HepG2 (cell line): ENCODE results near the gene METTL21C. TPM values are rescaled to one million over a fixed set of nuclear protein-coding genes. Genes with fewer than 3 reads are reported as not detected.

ENCODE experiments used
- ATAC-seq: fragments of 200-7000 bp; cut with Tn5 transposase; 3 replicates; pipeline ENCODE4 v1.9.1; 2020; ENCODE audit warnings: mild to moderate bottlenecking, moderate library complexity
- BruUV-seq: library from RNA; stranded (reverse); fragments of 400-500 nt; replicated peaks from 2 replicates; lab custom pipeline; 2021; lab: Mats Ljungman, UMichigan
- CTCF ChIA-PET: fragments of 300-600 bp; formaldehyde crosslinking; extraction: SDS; loops from one replicate; lab custom pipeline; 2021; ENCODE audit warnings: low total read pairs, inconsistent platforms, low intra/inter-chr PET ratio; lab: Yijun Ruan, JAX
- POLR2A ChIA-PET: fragments of 350-600 bp; sonication (Branson Sonifier 250); formaldehyde crosslinking; loops from one replicate; lab custom pipeline; 2020; ENCODE audit warnings: antibody characterized with exemption, inconsistent platforms; lab: Yijun Ruan, JAX
- DNase-seq: peaks from one replicate; pipeline ENCODE4 v3.0.0-alpha.2; 2015; ENCODE audit warnings: low spot score
- FAIRE-seq: peaks from 3 replicates; lab custom pipeline; 2011; peaks lifted over from hg19 to GRCh38; lab: Jason Lieb, UNC
- H2AFZ ChIP-seq: one replicate; pipeline ENCODE4 v1.6.1; 2011; ENCODE audit warnings: low read length, inconsistent platforms
- H3K27ac ChIP-seq: fragments of 300-600 bp; 3 replicates; pipeline ENCODE4 v1.8.0; 2011; ENCODE audit warnings: mixed run types, mild to moderate bottlenecking, mixed read lengths, low read length, inconsistent platforms; ENCODE audit not compliant: insufficient read depth; ENCODE audit errors: extremely low read length
- H3K27me3 ChIP-seq, 2 experiments: fragments of 200-600 bp in 1 of 2; 2 replicates in 1 of 2; 3 replicates in 1 of 2; pipeline versions ENCODE4 v1.6.0 to v1.8.0; 2011; ENCODE audit warnings: low read length in 2 of 2, mild to moderate bottlenecking in 2 of 2, moderate library complexity in 2 of 2, inconsistent platforms in 1 of 2; ENCODE audit not compliant: insufficient read depth in 2 of 2, control insufficient read depth in 1 of 2
- H3K36me3 ChIP-seq, 2 experiments: fragments of 200-600 bp in 1 of 2; replicated peaks in 1 of 2; 2 replicates in 1 of 2; 3 replicates in 1 of 2; pipeline versions ENCODE4 v1.5.1 to v1.8.0; 2011; ENCODE audit warnings: low read length in 2 of 2, inconsistent platforms in 1 of 2; ENCODE audit not compliant: insufficient read depth in 2 of 2, control insufficient read depth in 1 of 2
- H3K4me1 ChIP-seq: 2 replicates; pipeline ENCODE4 v1.5.1; 2012; ENCODE audit warnings: low read length, inconsistent platforms; ENCODE audit not compliant: insufficient read depth
- H3K4me2 ChIP-seq: 2 replicates; pipeline ENCODE4 v1.6.0; 2011; ENCODE audit warnings: low read depth, low read length, inconsistent platforms
- H3K4me3 ChIP-seq, 3 experiments: fragments of 200-600 bp in 1 of 3; sonication (generic), shearing (Covaris generic) in 1 of 3; replicated peaks in 1 of 3; 2 replicates each; pipeline ENCODE4 v1.5.1; 2011 to 2016; ENCODE audit warnings: low read length in 3 of 3, inconsistent platforms in 2 of 3, low read depth in 2 of 3, mild to moderate bottlenecking in 2 of 3, control low read depth in 1 of 3, mixed read lengths in 1 of 3; ENCODE audit not compliant: insufficient read depth in 1 of 3
- H3K79me2 ChIP-seq: one replicate; pipeline ENCODE4 v1.6.1; 2011; ENCODE audit warnings: low read length, inconsistent platforms; ENCODE audit not compliant: insufficient read depth
- H3K9ac ChIP-seq: 2 replicates; pipeline ENCODE4 v1.6.0; 2011; ENCODE audit warnings: mild to moderate bottlenecking, low read depth, low read length, inconsistent platforms; ENCODE audit not compliant: insufficient read depth
- H3K9me3 ChIP-seq: 2 replicates; pipeline ENCODE4 v1.5.1; 2012; ENCODE audit warnings: mild to moderate bottlenecking, low read length
- H4K20me1 ChIP-seq: 2 replicates; pipeline ENCODE4 v1.6.0; 2011; ENCODE audit warnings: inconsistent platforms, mild to moderate bottlenecking, low read length, moderate library complexity; ENCODE audit not compliant: insufficient read depth
- CEBPB ChIP-seq: IDR thresholded peaks from 2 replicates; pipeline ENCODE4 v1.6.1; 2011; ENCODE audit warnings: low read depth, low read length, improper control_type of control experiment, borderline replicate concordance
- HOMEZ ChIP-seq: IDR thresholded peaks from 2 replicates; pipeline ENCODE4 v1.6.1; 2016; ENCODE audit warnings: low read depth
- ZNF44 ChIP-seq: sonication (generic); formaldehyde crosslinking; IDR thresholded peaks from 2 replicates; pipeline ENCODE4 v1.5.1; 2020; ENCODE audit warnings: mild to moderate bottlenecking, missing genetic modification reagents
- ZNF639 ChIP-seq: conservative IDR thresholded peaks from 2 replicates; pipeline ENCODE4 v1.6.1; 2018; ENCODE audit warnings: missing genetic modification reagents
- WGBS: methylation state at CpG from one replicate; pipeline ENCODE4 v1.1.6; 2017; ENCODE audit warnings: low lambda C conversion rate; 5-methylcytosine and 5-hydroxymethylcytosine counted together
- in situ Hi-C: cut with HindIII; loops from 2 replicates; pipeline ENCODE4 v1.10.0; 2017; ENCODE audit warnings: low pct_unique_long_range_greater_than_20kb; ENCODE audit not compliant: extremely low pct_ligation_motif_present
- intact Hi-C: fragments of 100-400 bp; cut with micrococcal nuclease; formaldehyde crosslinking; loops from one replicate; pipeline ENCODE4 v1.10.0; 2022; ENCODE audit not compliant: unreplicated experiment
- polyA plus RNA-seq, 8 experiments: library from polyadenylated mRNA; depleted of rRNA in 3 of 8; stranded (reverse) in 7 of 8; unstranded in 1 of 8; fragments of >200 nt; fragmentation: Illumina TruSeq in 4 of 8; extraction: Trizol in 4 of 8; gene quantifications; 2 replicates each; pipeline versions ENCODE4 v1.2.1 to v1.2.3, GENCODE V29; 2011 to 2016; ENCODE audit warnings: low read depth in 4 of 8, missing spikeins in 1 of 8, mixed read lengths in 1 of 8; ENCODE audit not compliant: insufficient read depth in 1 of 8
- total RNA-seq, 5 experiments: library from RNA; depleted of rRNA; stranded (reverse); fragments of >200 nt; fragmentation: Illumina TruSeq; extraction: Trizol; gene quantifications; 2 replicates each; pipeline ENCODE4 v1.2.3, GENCODE V29; 2016; ENCODE audit warnings: low read depth in 1 of 5

METTL21C gene
- total and polyA plus RNA-seq, 2 of the 13 experiments (the other 11 are each of a cell fraction or from before 2014, with no cell fraction given), result not detected

- TF ChIP-seq HOMEZ (CRISPR knock-in tag) (0 out of 2 replicates have a peak, but pooled peaks have one; percentile 53), ZNF44 (no peak)
- TF ChIP-seq, all 625 proteins: peak for 26
Observed at GRCh38 chr13:102724923-102725322, 30.1 kb upstream of the METTL21C start (continued).

- in situ Hi-C loops, result loop anchor here (5.0 kb wide), 1 partner anchor 140 kb away; no protein-coding TSS in a partner anchor
Observed at GRCh38 chr13:102721800-102722231, 27.0 kb upstream of the METTL21C start.

More at GRCh38 chr13:102721800-102722231, 27.0 kb upstream of the METTL21C start:
- ChIA-PET POLR2A (no interaction called here), CTCF (no interaction called here)
- no peaks in the 10 kb centered on the region for H3K79me2 ChIP-seq
- WGBS, result 0% methylated on average over 1 of the region's 1 CpG
- intact Hi-C loops, result no loop called here
- no peaks in the 10 kb centered on the region for H3K27me3 ChIP-seq
- TF ChIP-seq ZNF639 (CRISPR knock-in tag) (no peak), CEBPB (peak; percentile 22; the same call in 1 of the 2 replicates)
- no peak for ATAC-seq
- no peaks in the 10 kb centered on the region for H4K20me1 ChIP-seq
- no peaks in the 10 kb centered on the region for H3K9me3 ChIP-seq
- H3K27ac ChIP-seq, result no peak overlapping the region
- no peaks in the 10 kb centered on the region for H3K36me3 ChIP-seq
- no peak overlapping the region for H3K9ac ChIP-seq
- H3K4me3 ChIP-seq, result no peak overlapping the region
- no peak for DNase-seq
- no peak overlapping the region for H3K4me2 ChIP-seq
- peaks cover 9% of the 10 kb centered on the region; the same call in 1 of the 2 replicates for H3K4me1 ChIP-seq
- FAIRE-seq, result no peak
- no TSS peak for BruUV-seq
- no peak overlapping the region for H2AFZ ChIP-seq
